DND-41 (cell line): ENCODE measurements around the gene A3GALT2.

Experiments
- ATAC-seq: fragments of 200-7000 bp; cut with Tn5 transposase; 3 replicates; pipeline ENCODE4 v1.9.1; 2021; ENCODE audit warnings: low read depth; ENCODE audit not compliant: insufficient read depth
- DNase-seq: peaks from one replicate; pipeline ENCODE4 v3.0.0-alpha.2; 2020
- H2AFZ ChIP-seq: 2 replicates; pipeline ENCODE4 v1.6.0; 2012; ENCODE audit warnings: low read depth, low read length
- H3K27ac ChIP-seq: 2 replicates; pipeline ENCODE4 v1.5.1; 2012; ENCODE audit warnings: low read length, inconsistent platforms
- H3K27me3 ChIP-seq: fragments of 200-600 bp; sonication (generic); 2 replicates; pipeline ENCODE4 v1.6.0; 2012; ENCODE audit warnings: low read length, mild to moderate bottlenecking, inconsistent platforms; ENCODE audit not compliant: insufficient read depth, poor library complexity
- H3K36me3 ChIP-seq: 2 replicates; pipeline ENCODE4 v1.5.1; 2012; ENCODE audit warnings: low read length, inconsistent platforms; ENCODE audit not compliant: insufficient read depth
- H3K4me1 ChIP-seq: 2 replicates; pipeline ENCODE4 v1.5.1; 2012; ENCODE audit warnings: mild to moderate bottlenecking, low read length; ENCODE audit not compliant: insufficient read depth
- H3K4me2 ChIP-seq: 2 replicates; pipeline ENCODE4 v1.6.0; 2012; ENCODE audit warnings: mild to moderate bottlenecking, moderate library complexity, low read length, inconsistent platforms; ENCODE audit not compliant: insufficient read depth
- H3K4me3 ChIP-seq, 2 experiments: fragments of 200-600 bp in 1 of 2; shearing (Covaris generic) in 1 of 2; 2 replicates each; pipeline ENCODE4 v1.5.1; 2012 to 2016; ENCODE audit warnings: inconsistent platforms in 2 of 2, low read length in 2 of 2, mild to moderate bottlenecking in 2 of 2, low read depth in 1 of 2, moderate library complexity in 1 of 2
- H3K79me2 ChIP-seq: 2 replicates; pipeline ENCODE4 v1.6.0; 2012; ENCODE audit warnings: low read length, inconsistent platforms; ENCODE audit not compliant: insufficient read depth
- H3K9ac ChIP-seq: 2 replicates; pipeline ENCODE4 v1.6.0; 2012; ENCODE audit warnings: low read depth, mild to moderate bottlenecking, inconsistent platforms, low read length, moderate library complexity
- H3K9me3 ChIP-seq: 2 replicates; pipeline ENCODE4 v1.5.1; 2012; ENCODE audit warnings: low read length, moderate library complexity, mild to moderate bottlenecking, inconsistent platforms; ENCODE audit not compliant: insufficient read depth, severe bottlenecking
- H4K20me1 ChIP-seq: 2 replicates; pipeline ENCODE4 v1.6.0; 2012; ENCODE audit warnings: low read length; ENCODE audit not compliant: insufficient read depth
- EZH2 ChIP-seq: IDR thresholded peaks from 3 replicates; pipeline ENCODE4 v1.6.1; 2012; ENCODE audit warnings: borderline replicate concordance, low read depth, mild to moderate bottlenecking, moderate library complexity, low read length, inconsistent platforms; ENCODE audit not compliant: severe bottlenecking
- TF ChIP-seq, protein P1 (sequence below): IDR thresholded peaks from 2 replicates; pipeline ENCODE4 v1.5.1; 2012; ENCODE audit warnings: borderline replicate concordance, low read length, moderate library complexity, mild to moderate bottlenecking; ENCODE audit not compliant: poor library complexity, severe bottlenecking; ENCODE audit errors: extremely low read depth

The A3GALT2 gene

GRCh38 chr1:33296824-33297223, 24.1 kb downstream of the A3GALT2 start:
- TF ChIP-seq, protein P1, sequence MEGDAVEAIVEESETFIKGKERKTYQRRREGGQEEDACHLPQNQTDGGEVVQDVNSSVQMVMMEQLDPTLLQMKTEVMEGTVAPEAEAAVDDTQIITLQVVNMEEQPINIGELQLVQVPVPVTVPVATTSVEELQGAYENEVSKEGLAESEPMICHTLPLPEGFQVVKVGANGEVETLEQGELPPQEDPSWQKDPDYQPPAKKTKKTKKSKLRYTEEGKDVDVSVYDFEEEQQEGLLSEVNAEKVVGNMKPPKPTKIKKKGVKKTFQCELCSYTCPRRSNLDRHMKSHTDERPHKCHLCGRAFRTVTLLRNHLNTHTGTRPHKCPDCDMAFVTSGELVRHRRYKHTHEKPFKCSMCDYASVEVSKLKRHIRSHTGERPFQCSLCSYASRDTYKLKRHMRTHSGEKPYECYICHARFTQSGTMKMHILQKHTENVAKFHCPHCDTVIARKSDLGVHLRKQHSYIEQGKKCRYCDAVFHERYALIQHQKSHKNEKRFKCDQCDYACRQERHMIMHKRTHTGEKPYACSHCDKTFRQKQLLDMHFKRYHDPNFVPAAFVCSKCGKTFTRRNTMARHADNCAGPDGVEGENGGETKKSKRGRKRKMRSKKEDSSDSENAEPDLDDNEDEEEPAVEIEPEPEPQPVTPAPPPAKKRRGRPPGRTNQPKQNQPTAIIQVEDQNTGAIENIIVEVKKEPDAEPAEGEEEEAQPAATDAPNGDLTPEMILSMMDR: no peak
- TF ChIP-seq EZH2: no peak
- Histone ChIP-seq H3K27ac (no peak overlapping the region), H3K36me3 (peaks cover 82% of the 10 kb centered on the region), H3K4me2 (no peak overlapping the region), H3K4me3 (no peak overlapping the region), H3K4me1 (no peaks in the 10 kb centered on the region), H3K27me3 (no peaks in the 10 kb centered on the region), H2AFZ (no peak overlapping the region), H4K20me1 (peaks cover 43% of the 10 kb centered on the region), H3K9ac (no peak overlapping the region), H3K9me3 (no peaks in the 10 kb centered on the region), H3K79me2 (peaks cover 7% of the 10 kb centered on the region; the same call in 1 of the 2 replicates)
- no peak for DNase-seq
- no peak for ATAC-seq

GRCh38 chr1:33296082-33296458, 24.8 kb downstream of the A3GALT2 start:
- H3K27ac ChIP-seq: no peak overlapping the region
- no peaks in the 10 kb centered on the region for H3K4me1 ChIP-seq
- no peaks in the 10 kb centered on the region for H3K9me3 ChIP-seq
- H2AFZ ChIP-seq: no peak overlapping the region
- no peak overlapping the region for H3K4me2 ChIP-seq
- peaks cover 81% of the 10 kb centered on the region for H3K36me3 ChIP-seq
- no peak overlapping the region for H3K9ac ChIP-seq
- ATAC-seq: no peak
- H3K4me3 ChIP-seq: no peak overlapping the region
- TF ChIP-seq EZH2: no peak
- TF ChIP-seq, protein P1: no peak
- DNase-seq: no peak
- peaks cover 7% of the 10 kb centered on the region; the same call in 1 of the 2 replicates for H3K79me2 ChIP-seq
- H4K20me1 ChIP-seq: peaks cover 43% of the 10 kb centered on the region
- no peaks in the 10 kb centered on the region for H3K27me3 ChIP-seq

DNA sequence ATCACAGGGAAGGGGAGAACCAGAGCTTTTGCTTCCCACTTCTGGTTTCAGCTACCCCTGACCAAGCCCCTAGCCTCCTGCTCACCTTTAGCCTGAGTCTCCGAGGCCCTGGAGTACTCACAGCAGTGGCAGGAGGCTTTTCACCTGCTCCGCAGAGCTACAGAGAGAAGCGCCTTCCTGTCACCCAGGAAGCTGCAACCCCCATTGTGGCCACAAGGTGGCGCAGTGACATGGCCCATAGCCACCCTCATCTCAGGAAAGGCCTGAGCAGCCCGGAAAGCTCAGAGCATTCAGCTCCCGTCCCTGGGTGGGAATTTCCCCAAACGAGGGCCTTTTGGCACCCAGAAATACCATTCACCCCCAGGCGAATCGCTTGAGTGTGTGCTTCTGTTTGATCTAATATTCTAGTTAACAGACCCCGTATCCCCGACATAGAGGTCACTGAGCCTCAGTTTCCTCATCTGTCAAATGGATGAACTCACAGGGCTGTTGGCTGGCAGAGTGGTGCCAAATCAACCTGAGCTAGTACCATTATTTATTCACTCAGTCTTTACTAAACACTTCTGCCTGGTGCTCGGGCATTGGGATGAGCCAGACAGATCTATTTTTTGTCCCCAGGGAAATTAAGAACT, 25.3 kb downstream of the A3GALT2 start:
- DNase-seq: peak; percentile 81
- H3K9me3 ChIP-seq: no peaks in the 10 kb centered on the region
- ATAC-seq: peak; percentile 91

More for the DNA sequence above, 25.3 kb downstream of the A3GALT2 start:
- H3K4me1 ChIP-seq: no peaks in the 10 kb centered on the region
- H3K36me3 ChIP-seq: peaks cover 76% of the 10 kb centered on the region
- no peak overlapping the region for H3K4me2 ChIP-seq
- H3K79me2 ChIP-seq: peaks cover 7% of the 10 kb centered on the region; the same call in 1 of the 2 replicates
- no peak for TF ChIP-seq EZH2
- TF ChIP-seq, protein P1: peak; percentile 91
- H3K27ac ChIP-seq: no peak overlapping the region
- H3K9ac ChIP-seq: no peak overlapping the region
- H4K20me1 ChIP-seq: peaks cover 43% of the 10 kb centered on the region
- no peaks in the 10 kb centered on the region for H3K27me3 ChIP-seq
- no peak overlapping the region for H3K4me3 ChIP-seq
- no peak overlapping the region for H2AFZ ChIP-seq
